ENCODE results near the gene GALR2.

The GALR2 gene

GRCh38 chr17:76089680-76090516, 15.3 kb downstream of the GALR2 start:
- POLR2A ChIA-PET = no interaction called here

GRCh38 chr17:76090517-76091129, 16.0 kb downstream of the GALR2 start:
- TF ChIP-seq CTCF (IDR thresholded peaks at IDR 0.05; ENCODE audit: control extremely low read depth, extremely low read depth, low read depth, missing control alignments) = no peak
- DNase-seq (ENCODE audit: extremely low spot score) = no peak
- ChIA-PET POLR2A (no interaction called here), CTCF (interaction anchor here (1.3 to 1.8 kb wide), 2 partner anchors 189 to 307 kb away, joined by 5 to 7 read pairs; no protein-coding TSS in a partner anchor)

More at GRCh38 chr17:76089680-76090516, 15.3 kb downstream of the GALR2 start:
- no peak for DNase-seq (ENCODE audit: extremely low spot score)
- CTCF ChIA-PET = interaction anchor here (1.3 to 1.8 kb wide), 2 partner anchors 190 to 308 kb away, joined by 5 to 7 read pairs; no protein-coding TSS in a partner anchor
- TF ChIP-seq CTCF (IDR thresholded peaks at IDR 0.05; ENCODE audit: control extremely low read depth, extremely low read depth, low read depth, missing control alignments) = no peak

- DNase-seq (ENCODE audit: extremely low spot score) = no peak
Observed at GRCh38 chr17:76091526-76092286, 17.1 kb downstream of the GALR2 start.

GRCh38 chr17:76092526-76093413, 18.2 kb downstream of the GALR2 start:
- POLR2A ChIA-PET = no interaction called here
- no peak for DNase-seq (ENCODE audit: extremely low spot score)

More at GRCh38 chr17:76091526-76092286, 17.1 kb downstream of the GALR2 start:
- TF ChIP-seq CTCF (IDR thresholded peaks at IDR 0.05; ENCODE audit: control extremely low read depth, extremely low read depth, low read depth, missing control alignments) = no peak
- ChIA-PET POLR2A (no interaction called here), CTCF (interaction anchor here (1.6 kb wide), 1 partner anchor 34 kb away, joined by 4 read pairs; no protein-coding TSS in a partner anchor)

GRCh38 chr17:76094046-76094445, 19.5 kb downstream of the GALR2 start:
- POLR2A ChIA-PET = interaction anchor here (0.6 kb wide), 1 partner anchor 13 kb away, joined by 3 read pairs; no protein-coding TSS in a partner anchor
- TF ChIP-seq CTCF (IDR thresholded peaks at IDR 0.05; ENCODE audit: control extremely low read depth, extremely low read depth, low read depth, missing control alignments) = no peak

More at GRCh38 chr17:76092526-76093413, 18.2 kb downstream of the GALR2 start:
- TF ChIP-seq CTCF (IDR thresholded peaks at IDR 0.05; ENCODE audit: control extremely low read depth, extremely low read depth, low read depth, missing control alignments) = no peak
- CTCF ChIA-PET = interaction anchor here (0.8 to 1.6 kb wide), 3 partner anchors 33 to 210 kb away, joined by 3 to 4 read pairs (median 3); no protein-coding TSS in a partner anchor

More at GRCh38 chr17:76094046-76094445, 19.5 kb downstream of the GALR2 start:
- CTCF ChIA-PET = interaction anchor here (0.9 to 1.4 kb wide), 3 partner anchors 89 to 209 kb away, joined by 3 read pairs; no protein-coding TSS in a partner anchor
- no peak for DNase-seq (ENCODE audit: extremely low spot score)

All from GM10248 (cell line).